GM21717 (cell line): ENCODE results near the gene DICER1.

Experiments
- ATAC-seq: cut with Tn5 transposase; IDR thresholded peaks from one replicate; pipeline ENCODE4 v1.9.1; 2021; ENCODE audit warnings: mild to moderate bottlenecking, moderate library complexity; ENCODE audit not compliant: unreplicated experiment

Gene DICER1

GRCh38 chr14:95043732-95044462 is 113.4 kb downstream of the DICER1 start:
- ATAC-seq, result no peak

DNA sequence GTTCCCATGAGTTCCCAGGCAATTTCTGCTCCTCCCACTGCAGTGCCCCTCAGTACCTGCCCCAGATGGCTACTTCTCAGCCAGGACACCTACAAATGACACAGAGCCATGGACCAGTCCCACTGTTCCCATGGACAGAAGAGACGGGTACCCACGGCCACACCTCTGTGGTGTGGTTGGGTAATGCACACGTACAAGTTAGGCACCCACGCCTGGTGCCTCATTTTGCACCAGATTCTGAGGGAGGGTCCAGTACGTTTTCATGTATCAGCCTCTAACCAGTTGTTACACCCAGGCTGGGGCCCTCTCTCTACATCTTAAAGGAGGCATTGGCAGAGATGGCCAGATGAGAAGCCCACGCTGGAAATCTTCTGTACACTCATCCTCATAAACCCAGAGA is 114.0 kb downstream of the DICER1 start:
- ATAC-seq, result no peak

DNA sequence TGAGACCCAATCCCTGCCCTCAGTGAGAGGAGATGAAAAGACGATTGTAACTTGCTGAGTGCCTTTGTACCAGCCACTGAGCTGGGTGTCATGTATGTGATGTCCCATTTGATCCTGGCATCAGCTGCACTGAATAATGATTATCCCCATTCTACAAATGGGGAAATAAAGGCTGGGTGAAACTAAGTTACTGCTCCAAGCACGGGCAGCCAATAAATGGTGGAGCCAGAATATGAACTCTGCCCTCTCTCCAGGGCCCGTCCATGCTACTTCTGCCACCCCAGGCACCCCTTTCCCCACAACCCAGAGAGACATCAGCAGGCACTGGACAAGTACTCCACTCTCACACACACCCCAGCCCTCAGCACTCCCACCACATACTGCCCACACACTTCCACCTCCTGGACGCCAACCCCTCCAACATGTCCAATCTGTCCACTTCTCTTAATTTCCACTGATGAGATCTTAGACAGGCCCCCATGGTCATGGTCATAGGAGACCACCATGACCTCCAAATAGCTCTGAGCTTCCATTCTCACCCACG is 115.8 kb downstream of the DICER1 start:
- no peak for ATAC-seq

DNA sequence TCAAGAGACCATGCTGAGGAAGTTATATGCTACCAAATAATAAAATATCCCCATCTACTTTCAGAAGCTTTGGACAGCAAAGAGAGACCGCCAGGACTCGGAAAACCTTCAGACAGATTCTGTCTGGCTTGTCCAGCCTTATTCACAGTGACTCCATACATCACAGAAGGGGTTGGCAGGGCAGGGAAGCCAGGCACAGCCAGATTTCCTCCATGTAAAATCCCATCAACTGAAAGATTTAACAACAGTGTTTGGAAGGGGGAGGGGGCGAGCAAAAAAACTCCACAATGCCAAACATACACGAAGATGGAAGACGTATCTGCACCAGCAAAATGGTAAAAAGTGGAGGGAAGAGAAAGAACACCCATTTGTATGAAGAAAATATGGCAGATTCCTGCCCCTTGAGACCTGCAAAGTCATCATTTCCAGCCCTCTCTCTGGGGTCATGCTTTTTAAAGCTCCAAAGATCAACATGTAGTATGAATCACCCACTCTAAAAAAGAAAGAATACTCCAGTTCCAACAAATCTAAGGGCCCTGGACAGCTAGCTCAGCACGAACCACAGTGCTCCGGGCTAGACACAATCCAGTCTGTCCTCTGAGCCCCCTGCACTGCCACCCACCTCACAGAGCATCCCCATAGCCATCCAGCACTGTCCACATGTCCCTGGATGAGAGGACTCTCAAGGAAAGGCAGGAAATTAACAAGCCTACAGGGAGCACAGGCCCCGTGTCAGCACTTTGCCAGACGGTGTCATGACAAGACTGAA is 116.4 kb downstream of the DICER1 start:
- ATAC-seq, result no peak

DNA sequence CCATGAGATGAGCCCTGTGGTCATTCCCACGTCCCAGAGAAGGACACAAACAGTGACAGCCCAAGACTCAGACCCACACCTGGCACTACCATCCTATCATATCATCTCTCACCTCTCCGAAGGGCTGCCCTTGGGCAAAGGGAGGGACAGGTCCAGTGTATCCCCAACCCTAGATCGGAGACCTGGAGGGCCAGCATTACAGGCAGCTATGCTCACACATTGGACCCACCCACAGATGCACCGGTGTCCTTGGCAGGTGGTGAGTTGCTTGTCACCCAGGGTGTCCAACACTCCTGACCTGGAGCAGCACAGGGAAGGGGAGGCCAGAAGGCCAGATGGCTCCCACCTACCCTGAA is 117.4 kb downstream of the DICER1 start:
- no peak for ATAC-seq

- ATAC-seq, result no peak
These were observed 117.9 kb downstream of the DICER1 start for GRCh38 chr14:95039259-95039992.

DNA sequence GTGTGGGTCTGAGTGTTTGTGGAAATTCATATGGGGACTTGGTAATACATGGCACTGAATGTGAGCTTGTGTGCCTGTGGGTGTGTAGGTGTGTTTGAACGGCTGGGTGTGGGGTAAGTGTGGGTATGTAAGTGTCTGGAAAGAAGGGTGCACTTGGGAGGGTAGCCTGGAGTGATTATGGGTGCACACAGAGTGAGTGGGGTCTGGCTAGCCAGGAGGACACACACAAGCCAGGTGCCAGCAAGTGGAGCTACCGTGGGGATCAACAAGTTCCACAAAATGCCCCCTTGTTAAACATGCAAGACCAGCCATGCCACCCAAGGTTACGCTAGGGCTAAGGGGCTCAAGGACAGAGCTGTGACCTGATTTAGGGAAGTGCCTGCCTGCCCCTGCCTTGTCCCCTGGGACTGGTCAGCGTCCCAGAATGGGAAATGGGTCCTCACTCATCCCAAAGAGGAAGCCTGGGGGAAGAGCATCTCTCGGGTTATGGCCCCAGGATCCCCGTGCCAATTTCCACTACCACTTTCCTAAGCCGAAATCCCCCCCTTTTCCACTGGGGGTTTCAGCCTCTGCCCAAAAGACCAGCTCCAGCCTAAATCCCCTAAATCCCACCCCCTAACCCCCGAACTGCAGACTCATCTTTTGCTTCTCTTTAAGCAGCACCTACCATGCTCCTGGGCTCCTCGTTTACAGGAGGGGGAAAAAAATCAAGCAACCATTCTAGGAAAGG is 118.6 kb downstream of the DICER1 start:
- ATAC-seq, result no peak

DNA sequence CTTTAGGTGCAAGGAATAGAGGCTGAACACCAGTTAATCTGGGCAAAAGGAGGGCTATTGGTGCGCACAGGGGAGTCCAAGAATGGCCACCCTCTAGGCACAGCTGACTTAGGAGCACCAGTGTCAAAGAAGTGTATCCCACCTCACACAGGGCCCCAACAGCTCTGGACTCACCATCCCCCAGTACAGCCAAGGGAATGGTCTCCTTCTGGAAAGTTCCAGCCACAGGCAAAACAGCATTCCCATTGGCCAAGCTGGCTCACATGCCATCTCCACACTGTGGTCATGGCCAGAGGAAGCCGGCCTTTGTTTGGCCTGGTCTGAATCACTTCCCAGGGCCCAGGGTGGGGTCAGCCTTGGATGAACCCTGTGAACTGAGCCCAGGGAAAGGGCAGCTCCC is 120.1 kb downstream of the DICER1 start:
- no peak for ATAC-seq
